Coronary artery (tissue), 2 donors: ENCODE data around the gene SLC27A4.

Experiments
- DNase-seq: peaks from one replicate; pipeline ENCODE4 v3.0.0-alpha.2; 2017; ENCODE audit warnings: low spot score
- H3K27ac ChIP-seq, 2 donors: fragments of 200-600 bp; sonication (generic); one replicate each; pipeline ENCODE4 v1.5.1; 2016 to 2019
- H3K4me3 ChIP-seq: fragments of 200-600 bp; sonication (generic); 2 replicates; pipeline ENCODE4 v1.5.1; 2016; ENCODE audit warnings: mild to moderate bottlenecking, moderate library complexity
- CTCF ChIP-seq: fragments of 200-600 bp; sonication (generic); IDR thresholded peaks from one replicate; pipeline ENCODE4 v1.5.1; 2019; ENCODE audit warnings: antibody characterized with exemption

The SLC27A4 gene

GRCh38 chr9:128384801-128385495, 44.6 kb downstream of the SLC27A4 start:
- no peak for DNase-seq
- TF ChIP-seq CTCF, result no peak
- Histone ChIP-seq H3K27ac (no peak overlapping the region), H3K4me3 (no peak overlapping the region)

GRCh38 chr9:128385496-128386460, 45.5 kb downstream of the SLC27A4 start:
- no peak for TF ChIP-seq CTCF
- Histone ChIP-seq H3K27ac (no peak overlapping the region), H3K4me3 (no peak overlapping the region)
- DNase-seq, result no peak

- no peak for TF ChIP-seq CTCF
- no peak overlapping the region for H3K4me3 ChIP-seq
- no peak for DNase-seq
- no peak overlapping the region for H3K27ac ChIP-seq
Measured at GRCh38 chr9:128388150-128388549, 47.8 kb downstream of the SLC27A4 start.

DNA sequence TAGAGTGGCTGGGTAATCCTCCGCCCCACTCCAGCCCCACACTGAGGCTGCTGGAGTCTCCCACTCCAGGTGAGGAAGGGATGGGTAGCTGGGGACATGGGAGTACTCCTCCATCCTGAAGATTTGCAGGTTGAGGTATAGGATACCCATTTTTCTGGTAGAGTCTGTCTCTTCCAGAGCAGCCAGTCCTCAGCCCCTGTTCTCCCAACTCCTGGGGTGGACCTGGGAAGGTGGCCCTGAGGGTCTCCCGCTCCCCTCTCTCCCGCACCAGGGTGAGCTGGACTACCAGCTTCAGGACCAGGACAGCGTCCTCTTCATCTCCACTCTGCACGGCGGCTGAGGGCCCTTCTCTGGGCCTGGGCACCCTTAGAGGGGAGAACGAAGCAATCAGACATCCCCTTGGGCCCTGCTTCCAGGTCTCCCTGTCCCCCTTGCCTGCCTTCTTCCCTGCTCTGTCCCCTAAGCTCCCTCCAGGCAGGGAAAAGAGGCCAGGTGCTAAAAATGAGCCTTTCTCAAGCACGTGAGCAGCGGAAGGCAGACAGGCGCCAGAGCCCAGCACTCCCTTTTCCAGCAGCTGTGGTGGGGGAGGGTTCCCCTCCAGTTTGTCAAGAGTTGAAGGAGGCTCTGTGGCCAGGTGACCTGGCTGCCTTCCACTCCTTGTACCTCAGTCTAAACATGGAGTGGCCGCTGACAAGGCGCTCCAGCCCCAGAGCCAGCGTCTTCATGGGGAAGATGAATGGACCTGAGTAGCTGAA, 49.2 kb downstream of the SLC27A4 start:
- H3K4me3 ChIP-seq, result no peak overlapping the region
- H3K27ac ChIP-seq, result no peak overlapping the region
- DNase-seq, result no peak
- no peak for TF ChIP-seq CTCF

DNA sequence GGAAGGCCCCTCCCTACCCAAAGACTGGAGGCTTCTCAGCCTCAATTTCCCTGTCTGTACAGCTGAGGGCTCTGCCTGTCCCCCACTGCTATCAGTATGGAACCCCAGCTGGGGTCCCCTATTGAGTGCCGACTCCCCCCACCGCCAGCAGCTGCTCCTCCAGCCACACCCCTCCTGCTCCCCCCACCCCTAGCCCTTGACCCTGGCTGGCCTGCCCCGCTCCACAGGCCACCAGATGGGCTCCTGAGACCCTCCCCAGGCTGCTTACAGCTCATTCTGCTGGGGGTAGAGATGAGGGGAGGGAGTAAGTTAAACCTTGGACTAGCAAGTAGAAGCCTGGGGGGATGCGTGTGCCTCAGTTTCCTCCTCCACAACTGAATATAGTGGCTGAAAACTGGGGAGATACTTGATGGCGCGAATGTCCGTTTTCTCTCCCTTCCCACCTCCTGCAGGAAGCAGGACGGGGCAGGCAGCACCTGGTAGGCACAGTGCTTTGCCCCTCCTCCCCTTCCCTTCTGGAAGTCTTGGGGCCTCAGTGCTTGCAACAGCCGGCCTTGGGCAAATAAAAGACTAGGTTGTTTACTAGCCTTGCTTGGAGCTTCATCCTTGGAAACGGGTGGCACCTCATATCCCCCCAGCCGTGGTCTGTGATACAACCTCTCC, 50.0 kb downstream of the SLC27A4 start:
- no peak for TF ChIP-seq CTCF
- Histone ChIP-seq H3K4me3 (no peak overlapping the region), H3K27ac (no peak overlapping the region)
- no peak for DNase-seq

- no peak for DNase-seq
- H3K4me3 ChIP-seq, result no peak overlapping the region
- no peak overlapping the region for H3K27ac ChIP-seq
- no peak for TF ChIP-seq CTCF
Measured at GRCh38 chr9:128390813-128391711, 50.7 kb downstream of the SLC27A4 start.
